CD4-positive, alpha-beta T cell treated with Interleukin-6 for 4 hours (primary cell): ENCODE data around the gene WNT3.
"Not testable (repeated sequence)": the region's sequence is repeated elsewhere in the genome, so short reads cannot be mapped to it uniquely, and the experiment has no call there.

Experiments
- DNase-seq: peaks from one replicate; pipeline ENCODE4 v3.0.0-alpha.2; 2020; ENCODE audit warnings: mixed read lengths

WNT3 gene

DNA sequence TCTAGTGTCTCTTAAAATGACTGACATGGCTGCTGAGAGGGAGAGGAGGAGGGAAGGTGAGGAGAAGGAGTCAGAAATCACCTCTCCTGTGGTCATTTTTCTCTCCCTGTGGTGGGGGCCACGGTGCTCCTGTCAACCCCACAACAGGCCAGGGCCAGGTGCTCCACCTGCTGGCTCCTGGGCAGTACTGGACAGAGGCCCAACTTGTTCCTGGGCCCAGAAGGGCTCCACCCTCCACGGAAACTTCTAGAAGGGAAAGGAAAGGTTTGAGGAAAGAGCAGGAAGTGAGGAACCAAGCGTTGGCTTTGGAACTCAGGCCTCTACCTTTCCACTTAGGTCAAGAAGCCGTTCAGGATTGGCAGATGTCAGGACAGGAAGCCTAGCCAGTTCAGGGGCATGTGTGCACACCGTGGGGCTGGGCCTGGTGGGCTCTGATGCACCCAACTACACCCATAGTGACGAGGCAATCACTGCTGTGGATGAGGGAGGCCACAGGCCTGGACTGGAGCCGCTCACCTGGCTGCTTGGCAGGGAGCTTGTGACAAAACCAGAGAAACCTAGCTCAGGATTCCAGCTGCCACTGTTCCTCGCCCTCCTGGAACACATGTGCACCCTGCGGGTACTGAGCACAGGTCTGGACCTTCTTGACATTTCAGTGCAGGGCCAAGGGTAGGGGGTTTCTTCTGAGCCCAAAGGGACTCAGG is 36.1 kb downstream of the WNT3 start:
- peak; percentile 13 for DNase-seq

DNA sequence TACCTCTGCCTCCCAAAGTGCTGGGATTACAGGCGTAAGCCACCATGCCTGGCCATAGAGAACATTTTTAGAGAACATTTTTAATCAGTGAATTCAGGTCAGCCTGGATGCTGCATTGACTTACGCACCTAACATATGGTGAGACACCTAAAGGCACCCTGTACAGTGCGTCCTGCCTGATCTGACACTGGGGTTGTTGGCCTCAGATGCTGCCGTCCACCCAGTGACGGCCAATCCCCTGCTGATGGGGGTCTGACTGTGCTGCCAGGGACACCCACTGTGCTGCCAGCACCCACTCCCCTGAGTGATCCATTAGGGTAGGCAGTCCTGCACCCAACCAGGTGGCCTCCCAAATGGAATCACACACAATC is 38.5 kb downstream of the WNT3 start:
- DNase-seq: no peak

- no peak for DNase-seq
These were observed 40.3 kb downstream of the WNT3 start for GRCh38 chr17:46777943-46778915.

DNA sequence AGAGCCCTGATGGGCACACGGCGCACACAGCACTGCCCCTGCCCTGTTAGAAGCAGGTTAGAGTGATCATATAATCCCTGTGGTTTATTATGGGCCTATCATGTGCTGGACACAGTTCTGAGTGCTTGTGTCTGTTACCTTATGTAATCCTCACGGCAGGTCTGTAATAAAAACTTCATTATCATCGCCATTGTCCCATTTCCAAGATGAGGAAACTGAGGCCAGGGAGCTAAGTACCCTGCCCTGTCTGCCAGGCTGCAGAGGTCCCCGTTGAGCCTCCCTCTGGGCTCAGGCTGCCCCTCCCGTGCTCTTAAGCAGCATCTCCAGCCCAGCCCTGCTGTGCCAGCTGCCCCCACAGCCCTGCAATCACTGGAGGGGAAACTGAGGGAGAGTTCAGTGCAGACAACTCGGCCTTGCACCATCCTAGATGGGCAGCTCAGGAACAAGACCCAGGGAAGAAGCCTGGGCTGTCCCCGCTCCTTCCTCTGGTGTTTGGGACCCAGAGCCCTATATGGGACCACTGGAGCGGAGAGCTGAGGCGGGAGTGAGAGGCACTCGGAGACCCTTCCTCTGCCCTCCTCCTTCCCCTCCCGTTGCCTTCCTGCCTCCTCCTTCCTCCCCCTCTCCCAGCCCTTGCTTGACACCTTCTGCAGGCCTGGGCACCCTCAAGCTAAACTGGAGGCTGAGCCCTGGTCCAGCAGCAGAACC is 42.0 kb downstream of the WNT3 start:
- no peak for DNase-seq

DNA sequence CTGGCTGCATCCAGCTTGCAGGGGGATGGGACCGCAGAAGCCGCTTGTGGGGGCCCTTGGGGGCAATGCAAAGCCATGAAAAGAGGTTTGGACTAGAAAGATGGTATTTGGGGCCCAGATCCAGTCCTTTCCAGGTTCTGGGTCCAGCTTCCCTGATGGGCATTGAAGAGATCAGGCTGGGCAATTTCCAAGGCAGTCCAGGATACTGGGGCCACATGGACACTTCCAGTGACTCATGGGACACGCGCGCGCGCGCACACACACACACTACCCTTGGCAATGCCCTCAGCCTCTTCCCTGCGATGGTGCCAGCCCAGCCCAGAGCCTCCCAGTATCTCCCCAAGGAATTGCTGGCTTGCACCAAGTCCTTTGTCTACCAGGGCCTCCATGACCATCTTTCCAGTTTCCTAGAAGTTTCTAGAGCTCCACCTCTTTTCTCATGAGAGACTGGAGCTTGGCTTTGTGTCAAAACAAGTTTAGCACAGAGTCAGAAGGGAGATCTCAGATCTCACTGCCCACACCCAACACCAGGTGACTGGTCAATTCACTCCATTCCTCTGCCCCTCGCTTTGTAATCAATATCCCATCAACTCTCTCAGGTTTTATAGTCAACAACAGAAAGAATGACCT is 44.3 kb downstream of the WNT3 start:
- DNase-seq: no peak

GRCh38 chr17:46773676-46774075 is 44.8 kb downstream of the WNT3 start:
- DNase-seq: no peak

DNA sequence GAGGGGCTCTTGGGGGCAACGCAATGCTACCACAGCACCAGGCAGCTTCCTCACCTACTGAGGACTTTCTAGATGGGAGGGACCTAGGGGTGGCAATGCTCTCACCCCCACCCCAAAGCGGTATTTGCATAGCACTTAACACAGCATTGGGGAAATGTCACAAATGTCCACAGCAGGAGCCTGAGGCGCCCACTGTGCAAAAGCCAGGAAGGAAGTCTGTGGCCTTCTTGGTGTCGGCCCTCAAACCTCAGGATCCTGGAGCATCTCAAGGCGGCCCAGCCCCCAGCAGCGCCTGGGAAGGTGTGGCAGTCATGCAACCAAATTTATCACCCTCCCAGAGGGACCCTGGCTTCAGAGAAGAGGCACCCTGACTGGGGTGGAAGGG is 45.3 kb downstream of the WNT3 start:
- no peak for DNase-seq

GRCh38 chr17:46772475-46773220 is 45.8 kb downstream of the WNT3 start:
- no peak for DNase-seq

DNA sequence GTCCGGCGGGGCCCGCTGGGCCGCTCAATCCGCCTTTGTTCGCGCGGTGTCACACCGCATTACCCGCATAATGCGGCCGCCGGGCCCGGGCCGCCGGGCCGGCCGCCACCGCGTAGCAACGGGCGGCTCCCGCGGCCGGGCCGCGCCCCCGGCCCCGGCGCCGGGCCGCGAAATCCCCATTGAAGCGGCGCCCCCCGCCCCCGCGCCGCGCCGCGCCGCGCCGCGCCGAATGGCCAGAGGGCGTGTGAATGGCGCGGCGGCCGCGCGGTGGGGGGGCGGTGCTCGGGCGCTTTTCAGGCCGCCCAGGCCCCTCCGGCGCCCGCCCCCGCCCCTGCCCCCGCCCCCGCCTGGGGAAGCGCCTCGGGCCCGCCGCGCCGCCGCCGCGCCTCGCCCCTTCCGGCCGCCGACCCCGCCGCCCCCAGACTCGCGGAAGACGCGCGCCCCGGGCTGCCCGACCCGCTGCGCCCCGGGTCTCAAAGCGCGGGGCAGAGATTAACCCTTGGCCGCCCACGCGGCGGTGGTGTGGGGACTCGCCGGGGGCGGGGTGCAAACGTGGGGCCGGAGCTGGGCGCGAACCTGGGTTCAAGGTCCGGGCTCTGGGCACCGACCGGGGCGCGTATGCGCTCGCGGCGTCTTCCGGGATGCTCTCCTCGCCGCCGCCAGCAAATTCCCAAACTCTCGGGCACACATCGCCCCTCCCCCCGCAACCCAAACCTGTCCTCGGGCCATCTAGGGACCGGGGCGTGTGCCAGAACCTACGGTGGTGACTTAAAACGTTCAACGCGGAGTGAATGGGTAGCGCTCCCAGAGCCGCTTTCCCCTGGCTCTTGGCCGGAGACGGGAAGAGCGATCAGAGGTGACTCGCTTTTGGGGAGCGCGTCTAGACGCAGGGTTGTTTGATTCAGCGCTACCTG is 46.7 kb downstream of the WNT3 start:
- peak; percentile 26 for DNase-seq

GRCh38 chr17:46770818-46771560 is 47.5 kb downstream of the WNT3 start:
- peak; percentile 14 for DNase-seq

GRCh38 chr17:46770439-46770817 is 48.1 kb downstream of the WNT3 start:
- DNase-seq: no peak

GRCh38 chr17:46769531-46770438 is 48.7 kb downstream of the WNT3 start:
- no peak for DNase-seq

- DNase-seq: not testable (repeated sequence)
These were observed 49.6 kb downstream of the WNT3 start for GRCh38 chr17:46768896-46769295.

DNA sequence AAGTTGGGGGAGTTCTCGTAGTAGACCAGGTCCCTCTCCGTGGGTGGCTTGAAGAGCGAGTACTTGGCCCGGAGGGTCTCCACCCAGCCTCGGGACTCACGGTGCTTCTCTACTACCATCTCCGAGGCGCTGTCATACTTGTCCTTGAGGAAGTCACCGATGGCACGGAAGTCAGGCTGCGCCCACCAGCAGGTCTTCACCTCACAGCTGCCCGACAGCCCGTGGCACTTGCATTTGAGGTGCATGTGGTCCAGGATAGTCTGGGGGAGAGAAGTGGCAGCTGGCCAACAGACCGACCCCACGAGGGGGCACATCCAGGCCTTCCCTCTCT is 50.0 kb downstream of the WNT3 start:
- no peak for DNase-seq

DNA sequence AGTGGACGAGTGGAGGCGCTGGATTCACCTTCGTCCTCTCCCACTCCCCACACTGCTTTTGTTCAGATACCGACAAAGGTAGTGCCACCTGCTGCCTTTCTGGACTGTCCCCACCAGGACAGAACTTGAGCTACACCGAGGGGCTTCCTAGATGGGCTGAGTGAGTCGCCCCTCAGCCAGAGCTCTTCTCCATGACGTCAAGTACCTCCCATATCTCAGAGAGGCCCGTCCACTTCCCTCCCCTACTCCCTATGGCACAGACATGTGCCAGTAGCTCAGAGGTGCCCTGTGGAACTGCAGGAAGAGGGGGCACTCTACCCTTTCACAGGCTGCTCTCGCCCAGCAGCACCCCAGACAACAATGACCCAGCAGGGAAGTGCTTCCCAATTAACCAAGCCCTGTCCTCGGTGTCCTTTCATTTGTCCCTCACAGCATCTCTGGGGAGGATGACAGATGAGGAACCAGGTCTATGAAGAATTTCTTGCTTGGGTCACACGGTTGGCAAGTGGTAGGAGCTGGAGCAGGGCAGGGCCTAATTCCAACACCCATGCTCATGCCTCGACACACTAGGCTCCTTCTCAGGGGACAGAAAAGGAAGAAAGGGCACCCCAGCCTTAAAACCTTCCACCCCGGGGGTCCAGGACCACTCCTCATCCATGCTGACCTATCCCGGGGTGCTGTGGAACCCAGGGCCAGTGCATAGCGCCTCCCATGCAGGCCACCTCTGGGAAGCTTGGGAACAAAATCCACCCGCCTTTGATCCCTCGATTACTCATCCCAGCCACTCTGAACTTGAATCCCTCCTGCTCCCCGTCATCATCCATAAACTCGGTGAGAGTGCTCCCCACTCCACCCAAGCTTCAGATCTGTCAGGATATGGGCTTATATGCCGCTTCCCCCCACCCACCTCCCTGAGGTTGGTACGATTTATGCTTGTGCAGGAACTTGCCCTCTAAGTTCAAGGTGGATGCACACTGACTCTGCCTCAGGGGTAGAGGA is 51.7 kb downstream of the WNT3 start:
- no peak for DNase-seq

GRCh38 chr17:46765453-46765852 is 53.0 kb downstream of the WNT3 start:
- DNase-seq: no peak

DNA sequence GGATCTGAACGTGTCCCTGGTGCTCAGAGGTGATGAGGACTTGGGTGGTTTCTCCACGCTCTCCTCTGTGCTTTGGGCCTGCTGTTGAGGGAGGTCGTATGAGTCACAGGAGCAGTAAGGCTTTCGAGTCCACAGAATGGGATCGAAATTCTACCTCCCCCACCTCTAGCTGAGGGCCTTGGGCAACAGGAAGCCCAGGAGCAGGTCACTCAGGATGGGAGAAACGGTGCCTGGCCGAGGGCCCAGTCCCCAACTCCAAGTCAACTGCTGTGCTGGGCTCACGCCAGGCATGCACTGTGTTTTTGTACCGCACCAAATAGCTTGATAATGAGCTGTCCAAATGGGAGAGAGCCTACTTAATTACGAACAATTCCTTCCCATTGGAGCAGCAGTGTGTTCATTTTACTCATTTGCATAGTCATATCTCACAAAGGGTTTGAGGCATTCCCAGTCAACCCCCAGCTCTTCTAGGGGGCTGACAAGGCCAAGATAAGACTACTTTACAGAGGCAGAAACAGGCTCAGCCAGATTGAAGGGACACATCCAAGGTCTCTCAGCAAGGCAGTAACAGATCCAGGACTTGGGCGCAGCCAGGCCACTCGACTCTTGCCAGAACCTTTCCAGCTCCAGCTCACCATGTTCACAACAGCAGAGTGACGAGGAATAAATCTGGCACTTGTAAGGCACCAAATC is 53.6 kb downstream of the WNT3 start:
- DNase-seq: no peak
